ENCODE results near the gene GNLY. TPM values are rescaled to one million over a fixed set of nuclear protein-coding genes. Genes with fewer than 3 reads are reported as not detected.

Gene GNLY
- total and polyA plus RNA-seq, 2 of the 13 experiments (the other 11 are each of a cell fraction or from before 2014, with no cell fraction given) = not detected

DNA sequence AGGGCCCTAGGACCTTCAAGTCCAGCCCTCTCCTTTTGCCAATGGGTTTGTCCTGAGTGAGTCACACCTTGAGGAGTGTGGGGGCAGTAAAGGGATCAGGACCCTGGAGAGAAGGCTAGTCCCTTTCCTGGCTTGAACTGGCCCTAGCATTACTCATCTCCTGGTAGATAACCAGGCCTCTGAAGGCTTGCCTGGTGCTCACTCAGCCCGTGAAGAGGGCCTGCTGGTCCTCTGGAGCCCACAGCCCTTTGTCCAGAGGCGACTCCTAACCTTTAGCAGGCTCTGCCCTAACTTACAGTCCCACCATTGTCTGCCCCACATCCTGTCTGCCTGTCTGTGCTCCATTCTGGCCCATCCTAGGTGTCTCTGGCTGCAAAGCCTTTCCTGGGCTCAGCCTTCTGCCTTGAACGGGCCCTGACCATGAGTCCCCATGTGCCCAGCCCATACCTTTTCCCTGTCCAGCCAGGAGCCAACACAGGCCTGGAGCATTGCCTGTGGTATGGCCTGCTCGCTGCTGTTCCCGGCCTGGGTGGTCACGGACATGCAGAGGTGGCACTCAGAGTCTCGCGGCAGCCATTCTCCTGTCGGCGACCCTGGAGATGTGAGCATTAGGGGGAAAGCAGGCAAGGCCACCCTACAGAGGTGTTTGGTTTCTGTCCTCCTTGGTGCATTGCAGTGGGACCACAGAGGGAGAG is 31.1 kb upstream of the GNLY start (continued):
- TF ChIP-seq, protein P1, sequence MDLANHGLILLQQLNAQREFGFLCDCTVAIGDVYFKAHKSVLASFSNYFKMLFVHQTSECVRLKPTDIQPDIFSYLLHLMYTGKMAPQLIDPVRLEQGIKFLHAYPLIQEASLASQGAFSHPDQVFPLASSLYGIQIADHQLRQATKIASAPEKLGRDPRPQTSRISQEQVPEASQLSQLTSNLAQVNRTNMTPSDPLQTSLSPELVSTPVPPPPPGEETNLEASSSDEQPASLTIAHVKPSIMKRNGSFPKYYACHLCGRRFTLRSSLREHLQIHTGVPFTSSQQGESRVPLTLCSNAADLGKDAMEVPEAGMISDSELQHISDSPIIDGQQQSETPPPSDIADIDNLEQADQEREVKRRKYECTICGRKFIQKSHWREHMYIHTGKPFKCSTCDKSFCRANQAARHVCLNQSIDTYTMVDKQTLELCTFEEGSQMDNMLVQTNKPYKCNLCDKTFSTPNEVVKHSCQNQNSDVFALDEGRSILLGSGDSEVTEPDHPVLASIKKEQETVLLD (CRISPR knock-in tag; IDR thresholded peaks at IDR 0.05; ENCODE audit: low read depth) = no peak
- TF ChIP-seq, protein P2, sequence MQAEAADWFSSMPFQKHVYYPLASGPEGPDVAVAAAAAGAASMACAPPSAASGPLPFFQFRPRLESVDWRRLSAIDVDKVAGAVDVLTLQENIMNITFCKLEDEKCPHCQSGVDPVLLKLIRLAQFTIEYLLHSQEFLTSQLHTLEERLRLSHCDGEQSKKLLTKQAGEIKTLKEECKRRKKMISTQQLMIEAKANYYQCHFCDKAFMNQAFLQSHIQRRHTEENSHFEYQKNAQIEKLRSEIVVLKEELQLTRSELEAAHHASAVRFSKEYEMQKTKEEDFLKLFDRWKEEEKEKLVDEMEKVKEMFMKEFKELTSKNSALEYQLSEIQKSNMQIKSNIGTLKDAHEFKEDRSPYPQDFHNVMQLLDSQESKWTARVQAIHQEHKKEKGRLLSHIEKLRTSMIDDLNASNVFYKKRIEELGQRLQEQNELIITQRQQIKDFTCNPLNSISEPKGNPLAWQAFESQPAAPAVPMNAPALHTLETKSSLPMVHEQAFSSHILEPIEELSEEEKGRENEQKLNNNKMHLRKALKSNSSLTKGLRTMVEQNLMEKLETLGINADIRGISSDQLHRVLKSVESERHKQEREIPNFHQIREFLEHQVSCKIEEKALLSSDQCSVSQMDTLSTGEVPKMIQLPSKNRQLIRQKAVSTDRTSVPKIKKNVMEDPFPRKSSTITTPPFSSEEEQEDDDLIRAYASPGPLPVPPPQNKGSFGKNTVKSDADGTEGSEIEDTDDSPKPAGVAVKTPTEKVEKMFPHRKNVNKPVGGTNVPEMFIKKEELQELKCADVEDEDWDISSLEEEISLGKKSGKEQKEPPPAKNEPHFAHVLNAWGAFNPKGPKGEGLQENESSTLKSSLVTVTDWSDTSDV (CRISPR knock-in tag; IDR thresholded peaks at IDR 0.05) = no peak
- TF ChIP-seq, protein P3, sequence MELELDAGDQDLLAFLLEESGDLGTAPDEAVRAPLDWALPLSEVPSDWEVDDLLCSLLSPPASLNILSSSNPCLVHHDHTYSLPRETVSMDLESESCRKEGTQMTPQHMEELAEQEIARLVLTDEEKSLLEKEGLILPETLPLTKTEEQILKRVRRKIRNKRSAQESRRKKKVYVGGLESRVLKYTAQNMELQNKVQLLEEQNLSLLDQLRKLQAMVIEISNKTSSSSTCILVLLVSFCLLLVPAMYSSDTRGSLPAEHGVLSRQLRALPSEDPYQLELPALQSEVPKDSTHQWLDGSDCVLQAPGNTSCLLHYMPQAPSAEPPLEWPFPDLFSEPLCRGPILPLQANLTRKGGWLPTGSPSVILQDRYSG (CRISPR knock-in tag; IDR thresholded peaks at IDR 0.05) = no peak
- TF ChIP-seq, protein P4, sequence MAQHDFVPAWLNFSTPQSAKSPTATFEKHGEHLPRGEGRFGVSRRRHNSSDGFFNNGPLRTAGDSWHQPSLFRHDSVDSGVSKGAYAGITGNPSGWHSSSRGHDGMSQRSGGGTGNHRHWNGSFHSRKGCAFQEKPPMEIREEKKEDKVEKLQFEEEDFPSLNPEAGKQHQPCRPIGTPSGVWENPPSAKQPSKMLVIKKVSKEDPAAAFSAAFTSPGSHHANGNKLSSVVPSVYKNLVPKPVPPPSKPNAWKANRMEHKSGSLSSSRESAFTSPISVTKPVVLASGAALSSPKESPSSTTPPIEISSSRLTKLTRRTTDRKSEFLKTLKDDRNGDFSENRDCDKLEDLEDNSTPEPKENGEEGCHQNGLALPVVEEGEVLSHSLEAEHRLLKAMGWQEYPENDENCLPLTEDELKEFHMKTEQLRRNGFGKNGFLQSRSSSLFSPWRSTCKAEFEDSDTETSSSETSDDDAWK (CRISPR knock-in tag; IDR thresholded peaks at IDR 0.05) = no peak
- TF ChIP-seq, protein P5, sequence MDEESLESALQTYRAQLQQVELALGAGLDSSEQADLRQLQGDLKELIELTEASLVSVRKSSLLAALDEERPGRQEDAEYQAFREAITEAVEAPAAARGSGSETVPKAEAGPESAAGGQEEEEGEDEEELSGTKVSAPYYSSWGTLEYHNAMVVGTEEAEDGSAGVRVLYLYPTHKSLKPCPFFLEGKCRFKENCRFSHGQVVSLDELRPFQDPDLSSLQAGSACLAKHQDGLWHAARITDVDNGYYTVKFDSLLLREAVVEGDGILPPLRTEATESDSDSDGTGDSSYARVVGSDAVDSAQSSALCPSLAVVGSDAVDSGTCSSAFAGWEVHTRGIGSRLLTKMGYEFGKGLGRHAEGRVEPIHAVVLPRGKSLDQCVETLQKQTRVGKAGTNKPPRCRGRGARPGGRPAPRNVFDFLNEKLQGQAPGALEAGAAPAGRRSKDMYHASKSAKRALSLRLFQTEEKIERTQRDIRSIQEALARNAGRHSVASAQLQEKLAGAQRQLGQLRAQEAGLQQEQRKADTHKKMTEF (CRISPR knock-in tag; IDR thresholded peaks at IDR 0.05) = no peak
- TF ChIP-seq ZFAT (CRISPR knock-in tag; conservative IDR thresholded peaks at IDR 0.05) = no peak
- no peak for TF ChIP-seq TBL1XR1 (IDR thresholded peaks at IDR 0.05; ENCODE audit: borderline replicate concordance, low read length, partially characterized antibody)
- TF ChIP-seq, protein P6, sequence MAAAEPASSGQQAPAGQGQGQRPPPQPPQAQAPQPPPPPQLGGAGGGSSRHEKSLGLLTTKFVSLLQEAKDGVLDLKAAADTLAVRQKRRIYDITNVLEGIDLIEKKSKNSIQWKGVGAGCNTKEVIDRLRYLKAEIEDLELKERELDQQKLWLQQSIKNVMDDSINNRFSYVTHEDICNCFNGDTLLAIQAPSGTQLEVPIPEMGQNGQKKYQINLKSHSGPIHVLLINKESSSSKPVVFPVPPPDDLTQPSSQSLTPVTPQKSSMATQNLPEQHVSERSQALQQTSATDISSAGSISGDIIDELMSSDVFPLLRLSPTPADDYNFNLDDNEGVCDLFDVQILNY (CRISPR knock-in tag; conservative IDR thresholded peaks at IDR 0.05) = no peak
